Epithelial cell of proximal tubule (primary cell): ENCODE results near the gene OTULIN. TPM values are rescaled to one million over a fixed set of nuclear protein-coding genes. Genes with fewer than 3 reads are reported as not detected.

Experiments
- DNase-seq: peaks from one replicate; pipeline ENCODE4 v3.0.0-alpha.2; 2011; ENCODE audit warnings: low read depth
- H3K4me3 ChIP-seq: 2 replicates; pipeline ENCODE4 v1.5.1; 2011; ENCODE audit warnings: low read depth, mild to moderate bottlenecking, low read length
- CTCF ChIP-seq: conservative IDR thresholded peaks from 2 replicates; pipeline ENCODE4 v1.5.1; 2012; ENCODE audit warnings: low read depth, mild to moderate bottlenecking, low read length
- total RNA-seq: library from RNA; depleted of rRNA; stranded (reverse); fragments of >200 nt; gene quantifications from 2 replicates; pipeline ENCODE4 v1.2.3, GENCODE V29; 2015

Gene OTULIN
- total RNA-seq, 1 donor from 2014 or later = 32.9 TPM

GRCh38 chr5:14660833-14661232 is 3.7 kb upstream of the OTULIN start:
- no peak for TF ChIP-seq CTCF
- no peak overlapping the region for H3K4me3 ChIP-seq
- DNase-seq = no peak

- TF ChIP-seq CTCF = no peak
- H3K4me3 ChIP-seq = no peak overlapping the region
- DNase-seq = no peak
These were observed 1.7 kb upstream of the OTULIN start for GRCh38 chr5:14662721-14663260.

GRCh38 chr5:14663734-14664269 is 716 bp upstream of the OTULIN start:
- H3K4me3 ChIP-seq = peak overlapping the region; percentile 88
- no peak for DNase-seq
- no peak for TF ChIP-seq CTCF

GRCh38 chr5:14665101-14665822 is 744 bp downstream of the OTULIN start:
- DNase-seq = no peak
- TF ChIP-seq CTCF = no peak
- peak overlapping the region; percentile 88 for H3K4me3 ChIP-seq

DNA sequence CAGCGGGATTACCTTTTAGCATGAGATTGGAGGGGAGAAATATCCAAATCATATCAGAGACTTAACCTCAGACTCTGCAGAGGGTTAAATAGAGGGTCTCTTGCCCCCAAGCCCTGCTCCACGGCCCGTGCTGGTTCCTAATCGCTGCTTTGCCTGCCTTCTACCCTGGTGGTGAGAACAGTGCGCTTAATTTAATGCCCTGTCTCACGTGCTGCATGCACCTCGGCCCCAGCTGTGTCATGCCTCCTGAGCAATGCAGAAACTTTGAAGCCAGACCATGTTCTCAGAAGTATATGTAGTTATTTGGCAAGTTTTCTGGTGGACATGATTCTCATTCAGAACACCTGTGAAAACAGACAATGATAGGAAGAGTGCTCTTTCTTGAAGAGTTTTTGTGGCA is 1.4 kb downstream of the OTULIN start:
- DNase-seq = no peak
- TF ChIP-seq CTCF = peak; percentile 32
- H3K4me3 ChIP-seq = peak overlapping the region; percentile 88

DNA sequence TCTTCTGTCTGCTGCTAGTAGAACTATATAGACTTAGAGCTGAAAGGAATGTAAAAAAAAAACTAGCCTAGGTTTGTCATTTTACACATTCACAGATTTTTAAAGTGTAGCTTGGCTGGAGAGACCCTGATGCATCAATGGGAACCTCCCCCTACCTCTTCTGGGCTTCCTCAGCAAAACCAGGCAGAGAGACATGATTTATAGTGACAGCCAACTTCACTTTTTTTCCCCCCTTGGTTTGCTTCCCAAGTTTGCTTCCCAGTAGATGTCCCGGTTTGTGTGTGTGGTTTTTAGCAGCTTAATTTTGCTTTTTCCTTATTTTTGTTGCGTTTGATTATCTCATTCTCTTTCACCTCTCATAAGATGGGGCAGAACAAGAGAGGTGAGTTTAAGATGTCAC is 1.8 kb downstream of the OTULIN start:
- TF ChIP-seq CTCF = no peak
- H3K4me3 ChIP-seq = peak overlapping the region; percentile 88
- DNase-seq = no peak
